ENCODE measurements around the gene RARB. TPM values are rescaled to one million over a fixed set of nuclear protein-coding genes. Genes with fewer than 3 reads are reported as not detected.
A peak's percentile ranks its signal among the peaks of the same experiment; 100 is the strongest.

RARB gene
- total and polyA plus RNA-seq, 7 donors = 1.2 to 18.5 (median 8.3) TPM

DNA sequence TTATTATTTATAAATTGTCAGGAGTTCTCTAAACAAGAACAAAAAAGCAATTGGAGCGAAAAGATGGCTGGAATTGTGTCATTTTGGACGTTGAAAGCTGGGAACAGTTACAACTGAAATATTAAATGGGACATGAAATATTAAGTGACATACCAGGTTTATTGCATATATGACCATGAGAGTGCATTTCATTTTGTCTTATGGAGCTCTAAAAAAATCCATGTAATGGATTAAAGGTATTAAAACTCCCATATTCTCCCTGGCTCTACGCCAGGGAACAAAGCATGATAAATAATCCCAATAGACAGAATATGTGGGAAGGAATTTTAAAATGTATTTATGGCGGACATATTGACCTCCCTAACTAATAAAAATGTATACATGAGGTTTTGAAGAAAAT, 17.7 kb downstream of the RARB start:
- H3K36me3 ChIP-seq = no peaks in the 10 kb centered on the region
- WGBS, 2 donors = 80 to 85% methylated on average over 4 of the region's 4 CpGs
- no peaks in the 10 kb centered on the region for H3K9me3 ChIP-seq
- intact Hi-C loops (cut with DNase I) = no loop called here
- no peak overlapping the region for H3K27ac ChIP-seq
- H3K4me3 ChIP-seq = no peak overlapping the region
- TF ChIP-seq POLR2A (IDR thresholded peaks at IDR 0.05) = no peak
- TF ChIP-seq POLR2AphosphoS5 (IDR thresholded peaks at IDR 0.05) = no peak
- TF ChIP-seq, protein P1, sequence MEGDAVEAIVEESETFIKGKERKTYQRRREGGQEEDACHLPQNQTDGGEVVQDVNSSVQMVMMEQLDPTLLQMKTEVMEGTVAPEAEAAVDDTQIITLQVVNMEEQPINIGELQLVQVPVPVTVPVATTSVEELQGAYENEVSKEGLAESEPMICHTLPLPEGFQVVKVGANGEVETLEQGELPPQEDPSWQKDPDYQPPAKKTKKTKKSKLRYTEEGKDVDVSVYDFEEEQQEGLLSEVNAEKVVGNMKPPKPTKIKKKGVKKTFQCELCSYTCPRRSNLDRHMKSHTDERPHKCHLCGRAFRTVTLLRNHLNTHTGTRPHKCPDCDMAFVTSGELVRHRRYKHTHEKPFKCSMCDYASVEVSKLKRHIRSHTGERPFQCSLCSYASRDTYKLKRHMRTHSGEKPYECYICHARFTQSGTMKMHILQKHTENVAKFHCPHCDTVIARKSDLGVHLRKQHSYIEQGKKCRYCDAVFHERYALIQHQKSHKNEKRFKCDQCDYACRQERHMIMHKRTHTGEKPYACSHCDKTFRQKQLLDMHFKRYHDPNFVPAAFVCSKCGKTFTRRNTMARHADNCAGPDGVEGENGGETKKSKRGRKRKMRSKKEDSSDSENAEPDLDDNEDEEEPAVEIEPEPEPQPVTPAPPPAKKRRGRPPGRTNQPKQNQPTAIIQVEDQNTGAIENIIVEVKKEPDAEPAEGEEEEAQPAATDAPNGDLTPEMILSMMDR (IDR thresholded peaks at IDR 0.05) = no peak
- no peak for TF ChIP-seq EP300 (IDR thresholded peaks at IDR 0.05)
- DNase-seq = no peak
- H3K27me3 ChIP-seq = no peaks in the 10 kb centered on the region
- H3K4me1 ChIP-seq = peaks cover 0 to 33% (median 20%) of the 10 kb centered on the region in 4 donors

DNA sequence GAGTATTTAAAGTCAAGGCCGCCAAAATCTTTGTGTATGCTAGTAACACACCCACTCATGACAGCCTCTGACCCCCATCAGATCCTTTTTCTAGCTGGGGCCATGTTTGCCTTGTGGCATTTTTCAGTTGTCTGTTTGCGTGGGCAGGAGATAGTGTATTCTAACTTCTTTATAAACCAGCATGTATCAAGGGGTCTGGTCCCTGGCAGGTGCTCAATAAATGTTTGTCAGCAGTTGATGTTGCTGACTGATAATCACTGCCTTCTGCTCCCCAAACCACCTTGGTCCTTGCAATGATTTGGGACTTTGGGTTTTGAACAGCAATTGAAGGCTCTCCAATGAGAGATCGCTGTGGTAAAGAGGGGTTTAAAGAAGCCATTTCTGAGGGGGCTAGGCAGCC, 19.2 kb downstream of the RARB start:
- WGBS, 2 donors = 93% methylated on average over 3 of the region's 3 CpGs
- Histone ChIP-seq H3K9me3 (no peaks in the 10 kb centered on the region), H3K36me3 (no peaks in the 10 kb centered on the region), H3K4me1 (peaks cover 0 to 39% (median 22%) of the 10 kb centered on the region in 4 donors), H3K27me3 (no peaks in the 10 kb centered on the region), H3K27ac (no peak overlapping the region), H3K4me3 (no peak overlapping the region)
- TF ChIP-seq POLR2AphosphoS5 (IDR thresholded peaks at IDR 0.05) = no peak
- TF ChIP-seq EP300 (IDR thresholded peaks at IDR 0.05) = no peak
- TF ChIP-seq, protein P1 (IDR thresholded peaks at IDR 0.05) = no peak
- TF ChIP-seq POLR2A (IDR thresholded peaks at IDR 0.05) = no peak
- intact Hi-C loops (cut with DNase I) = no loop called here
- no peak for DNase-seq

DNA sequence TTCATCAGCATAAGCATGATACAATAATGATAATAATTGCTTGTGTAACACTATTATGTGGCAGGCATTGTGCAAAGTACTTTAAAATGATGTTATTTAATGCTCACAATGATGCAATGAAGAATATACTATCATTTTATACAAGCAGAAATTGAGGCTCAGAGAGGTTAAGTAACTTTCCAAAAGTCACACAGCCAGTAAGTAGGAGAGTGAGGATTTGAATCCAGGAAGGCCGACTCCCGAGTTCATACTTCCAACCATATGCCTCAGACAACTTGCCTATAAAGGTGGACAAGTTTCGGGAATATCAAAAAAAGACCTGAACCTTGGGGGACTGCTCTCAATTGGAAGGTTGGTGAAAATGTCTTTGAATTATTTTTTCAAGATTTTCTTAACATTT, 19.9 kb downstream of the RARB start:
- Histone ChIP-seq H3K4me1 (peaks cover 0 to 46% (median 26%) of the 10 kb centered on the region in 4 donors), H3K27ac (peak overlapping the region in 2 of 4 donors; percentile 68 to 71), H3K9me3 (no peaks in the 10 kb centered on the region), H3K27me3 (no peaks in the 10 kb centered on the region), H3K36me3 (no peaks in the 10 kb centered on the region), H3K4me3 (no peak overlapping the region)
- TF ChIP-seq, protein P1 (IDR thresholded peaks at IDR 0.05) = no peak
- no peak for TF ChIP-seq POLR2AphosphoS5 (IDR thresholded peaks at IDR 0.05)
- TF ChIP-seq POLR2A (IDR thresholded peaks at IDR 0.05) = no peak
- no peak for TF ChIP-seq EP300 (IDR thresholded peaks at IDR 0.05)
- 93 to 96% methylated on average over 3 of the region's 3 CpGs for WGBS, 2 donors
- no peak for DNase-seq
- intact Hi-C loops (cut with DNase I) = no loop called here

DNA sequence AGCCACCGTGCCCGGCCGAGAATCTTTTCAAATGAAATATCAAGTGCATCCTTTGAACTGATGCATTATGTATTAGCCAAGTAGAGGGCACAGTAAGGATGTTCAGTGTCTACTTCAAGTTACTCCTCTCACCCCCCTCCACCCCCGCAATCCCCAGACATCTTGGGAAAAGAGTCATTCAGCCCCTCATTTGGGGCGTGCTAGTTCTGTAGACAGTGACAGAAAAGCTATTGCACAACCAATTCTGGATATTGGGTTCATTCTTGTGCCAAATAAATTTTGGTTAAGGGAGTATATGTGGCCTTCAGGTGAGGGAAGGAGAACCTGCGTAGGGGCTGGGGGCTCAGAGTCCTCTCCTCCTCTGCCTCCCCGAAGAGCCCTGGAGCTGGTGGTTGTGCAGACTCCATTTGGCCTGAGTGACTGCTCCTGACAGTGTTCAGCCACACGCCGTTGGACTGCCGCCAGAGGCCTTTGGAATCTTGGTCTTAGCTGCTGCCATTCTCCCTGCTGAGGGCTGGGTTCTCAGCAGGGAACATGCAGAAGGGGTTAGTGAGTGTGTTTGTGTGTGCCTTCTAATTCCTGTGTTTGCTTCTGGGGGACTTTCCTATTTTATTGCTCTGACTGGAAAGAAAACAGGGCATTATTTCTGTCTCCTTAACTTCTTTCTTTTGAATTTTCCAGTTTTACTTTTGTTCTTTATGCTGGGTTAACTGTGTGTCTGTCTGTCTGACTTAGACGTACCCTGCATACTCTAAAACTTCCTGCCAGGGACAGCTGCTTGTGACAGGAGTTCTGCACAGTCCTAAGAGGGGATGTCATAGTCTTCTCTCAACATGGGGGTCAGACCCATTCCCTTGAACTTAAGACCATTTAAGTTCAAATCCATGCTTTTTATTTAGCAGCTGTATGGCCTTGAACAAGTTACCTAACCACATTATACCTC, 21.0 kb downstream of the RARB start:
- no peaks in the 10 kb centered on the region for H3K9me3 ChIP-seq
- no peaks in the 10 kb centered on the region for H3K27me3 ChIP-seq
- no peaks in the 10 kb centered on the region for H3K36me3 ChIP-seq
- WGBS, 2 donors = 38 to 66% methylated on average over 11 of the region's 11 CpGs
- peak overlapping the region; percentile 65 to 71 (median 68) for H3K27ac ChIP-seq
- intact Hi-C loops (cut with DNase I) = no loop called here
- peak; percentile 93 for DNase-seq
- H3K4me3 ChIP-seq = no peak overlapping the region
- peaks cover 0 to 50% (median 36%) of the 10 kb centered on the region in 4 donors for H3K4me1 ChIP-seq
- TF ChIP-seq, protein P1 (IDR thresholded peaks at IDR 0.05) = no peak
- TF ChIP-seq POLR2AphosphoS5 (IDR thresholded peaks at IDR 0.05) = peak in 3 of 4 donors; percentile 29 to 48 (median 42)
